Measurements from ENCODE around the gene CHCHD4. TPM values are rescaled to one million over a fixed set of nuclear protein-coding genes. Genes with fewer than 3 reads are reported as not detected.

CHCHD4 gene
- total and polyA plus RNA-seq, 2 of the 13 experiments (the other 11 are each of a cell fraction or from before 2014, with no cell fraction given) = 15.8 to 24.1 TPM

- no peak for TF ChIP-seq ZNF382 (CRISPR knock-in tag; IDR thresholded peaks at IDR 0.05; ENCODE audit: borderline replicate concordance)
- TF ChIP-seq RNF2 (conservative IDR thresholded peaks at IDR 0.05; ENCODE audit: low read depth) = 0 out of 2 replicates have a peak, but pooled peaks have one; percentile 29
- TF ChIP-seq LBX2 (CRISPR knock-in tag; IDR thresholded peaks at IDR 0.05; ENCODE audit: borderline replicate concordance) = no peak
- TF ChIP-seq HOXA3 (CRISPR knock-in tag; IDR thresholded peaks at IDR 0.05) = peak; percentile 32
- peak; percentile 43; the same call in 1 of the 2 replicates for TF ChIP-seq MTA1 (CRISPR knock-in tag; IDR thresholded peaks at IDR 0.05; ENCODE audit: borderline replicate concordance)
- TF ChIP-seq TEF (CRISPR knock-in tag; IDR thresholded peaks at IDR 0.05) = no peak
- TF ChIP-seq ZNF589 (CRISPR knock-in tag; conservative IDR thresholded peaks at IDR 0.05) = no peak
- no peak; the same call in 1 of the 2 replicates for TF ChIP-seq NR0B2 (CRISPR knock-in tag; IDR thresholded peaks at IDR 0.05)
- no peak for TF ChIP-seq SIN3B (IDR thresholded peaks at IDR 0.05; ENCODE audit: low read length)
- no peak; the same call in 1 of the 2 replicates for TF ChIP-seq ZNF235 (CRISPR knock-in tag; IDR thresholded peaks at IDR 0.05; ENCODE audit: borderline replicate concordance)
- peak; percentile 49; the same call in 1 of the 2 replicates for TF ChIP-seq PAXIP1 (CRISPR knock-in tag; conservative IDR thresholded peaks at IDR 0.05)
These were observed 451 bp downstream of the CHCHD4 start (continued) for GRCh38 chr3:14124223-14124614.
